KMS-11 (cell line): ENCODE results near the gene ZKSCAN1.
"Not testable (repeated sequence)": the region's sequence is repeated elsewhere in the genome, so short reads cannot be mapped to it uniquely, and the experiment has no call there.

Source experiments
- H2AFZ ChIP-seq: fragments of 200-600 bp; sonication (generic); 2 replicates; pipeline ENCODE4 v1.6.1; 2016; ENCODE audit warnings: antibody characterized with exemption, mixed run types, low read depth
- H3K27ac ChIP-seq: fragments of 200-600 bp; sonication (generic); 2 replicates; pipeline ENCODE4 v1.6.1; 2016; ENCODE audit warnings: mild to moderate bottlenecking, mixed run types
- H3K27me3 ChIP-seq: fragments of 200-600 bp; sonication (generic); 2 replicates; pipeline ENCODE4 v1.6.1; 2017; ENCODE audit warnings: mild to moderate bottlenecking, low read depth, mixed run types, moderate library complexity; ENCODE audit not compliant: insufficient read depth
- H3K36me3 ChIP-seq: fragments of 200-600 bp; sonication (generic); 2 replicates; pipeline ENCODE4 v1.6.1; 2017; ENCODE audit warnings: mild to moderate bottlenecking, mixed run types; ENCODE audit not compliant: insufficient read depth
- H3K4me1 ChIP-seq: fragments of 200-600 bp; sonication (generic); 2 replicates; pipeline ENCODE4 v1.6.1; 2016; ENCODE audit warnings: mild to moderate bottlenecking, low read depth, mixed run types; ENCODE audit not compliant: poor library complexity, severe bottlenecking
- H3K4me2 ChIP-seq: fragments of 200-600 bp; sonication (generic); 2 replicates; pipeline ENCODE4 v1.7.0; 2016; ENCODE audit warnings: mild to moderate bottlenecking, mixed run types
- H3K4me3 ChIP-seq: fragments of 200-600 bp; sonication (generic); IDR thresholded peaks from 2 replicates; pipeline ENCODE4 v1.6.1; 2017; ENCODE audit warnings: low read depth, low read length, mixed read lengths; ENCODE audit not compliant: insufficient read depth
- H3K79me2 ChIP-seq: fragments of 200-600 bp; sonication (generic); 2 replicates; pipeline ENCODE4 v1.6.1; 2016; ENCODE audit warnings: low read depth, mixed run types; ENCODE audit not compliant: insufficient read depth
- H3K9ac ChIP-seq: fragments of 200-600 bp; sonication (generic); 2 replicates; pipeline ENCODE4 v1.6.1; 2016; ENCODE audit warnings: mild to moderate bottlenecking, mixed run types
- H4K20me1 ChIP-seq: fragments of 200-600 bp; sonication (generic); 2 replicates; pipeline ENCODE4 v1.6.1; 2016; ENCODE audit warnings: mild to moderate bottlenecking, mixed run types; ENCODE audit not compliant: insufficient read depth
- CTCF ChIP-seq: fragments of 200-600 bp; sonication (generic); conservative IDR thresholded peaks from 2 replicates; pipeline ENCODE4 v1.6.1; 2017; ENCODE audit warnings: low read depth, mild to moderate bottlenecking, antibody characterized with exemption, low read length, moderate library complexity, mixed read lengths

ZKSCAN1 gene

GRCh38 chr7:100010901-100011300, 4.5 kb upstream of the ZKSCAN1 start:
- Histone ChIP-seq H2AFZ (no peak overlapping the region), H3K9ac (no peak overlapping the region), H3K27me3 (no peaks in the 10 kb centered on the region), H3K27ac (no peak overlapping the region), H3K36me3 (no peaks in the 10 kb centered on the region), H3K4me1 (peaks cover 4% of the 10 kb centered on the region), H3K4me2 (no peak overlapping the region), H4K20me1 (no peaks in the 10 kb centered on the region), H3K79me2 (peaks cover 3% of the 10 kb centered on the region; the same call in 1 of the 2 replicates), H3K4me3 (no peak overlapping the region)
- no peak for TF ChIP-seq CTCF

- no peaks in the 10 kb centered on the region for H4K20me1 ChIP-seq
- H3K9ac ChIP-seq, result no peak overlapping the region
- H3K27ac ChIP-seq, result no peak overlapping the region
- H2AFZ ChIP-seq, result no peak overlapping the region
- H3K4me2 ChIP-seq, result no peak overlapping the region
- H3K36me3 ChIP-seq, result no peaks in the 10 kb centered on the region
- TF ChIP-seq CTCF, result no peak
- H3K4me3 ChIP-seq, result no peak overlapping the region
- H3K79me2 ChIP-seq, result peaks cover 9% of the 10 kb centered on the region
- H3K27me3 ChIP-seq, result no peaks in the 10 kb centered on the region
- H3K4me1 ChIP-seq, result peaks cover 6% of the 10 kb centered on the region
Measured at GRCh38 chr7:100011516-100011915, 3.9 kb upstream of the ZKSCAN1 start.

DNA sequence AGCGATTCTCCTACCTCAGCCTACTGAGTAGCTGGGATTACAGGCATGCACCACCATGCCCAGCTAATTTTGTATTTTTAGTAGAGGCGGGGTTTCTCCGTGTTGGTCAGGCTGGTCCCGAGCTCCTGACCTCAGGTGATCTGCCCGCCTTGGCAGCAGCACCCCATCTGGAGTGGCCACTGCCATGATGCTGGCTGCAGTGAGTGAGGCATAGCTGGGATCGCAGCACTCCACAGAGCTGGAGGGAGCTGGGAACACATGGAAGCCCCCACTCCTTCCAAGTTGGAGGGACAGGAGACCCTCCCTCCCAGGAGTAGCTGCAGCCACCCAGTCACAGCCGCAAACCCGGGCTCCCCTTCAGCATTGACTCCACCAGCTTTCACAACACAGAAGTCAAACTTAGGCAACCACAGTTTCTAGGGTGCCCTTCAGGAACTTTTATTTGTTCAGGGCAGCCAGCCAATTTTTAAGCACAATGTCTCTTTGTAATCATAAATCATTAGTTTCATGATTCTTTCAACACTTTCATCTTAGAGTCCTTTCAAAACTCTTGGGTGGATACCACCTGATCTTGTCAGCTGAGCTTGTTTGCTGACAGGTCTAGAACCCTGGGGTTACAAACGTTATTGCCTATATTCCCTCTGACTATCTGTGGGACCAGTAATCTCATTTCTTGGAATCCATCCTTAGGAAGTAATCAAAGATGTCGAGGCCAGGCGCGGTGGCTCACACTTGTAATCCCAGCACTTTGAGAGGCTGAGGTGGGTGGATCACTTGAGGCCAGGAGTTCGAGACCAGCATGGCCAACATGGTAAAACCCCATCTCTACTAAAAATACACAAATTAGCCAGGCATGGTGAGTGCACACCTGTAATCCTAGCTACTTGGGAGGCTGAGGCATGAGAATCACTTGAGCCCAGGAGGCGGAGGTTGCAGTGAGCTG, 2.7 kb upstream of the ZKSCAN1 start:
- not testable (repeated sequence) for H3K9ac ChIP-seq, H3K27me3 ChIP-seq, H4K20me1 ChIP-seq, H3K36me3 ChIP-seq, H3K4me2 ChIP-seq, H3K4me3 ChIP-seq, H3K27ac ChIP-seq, H2AFZ ChIP-seq
- Histone ChIP-seq H3K79me2 (peaks cover 20% of the 10 kb centered on the region), H3K4me1 (peaks cover 13% of the 10 kb centered on the region)

- TF ChIP-seq CTCF, result no peak
- Histone ChIP-seq H3K4me3 (no peak overlapping the region), H2AFZ (no peak overlapping the region), H3K4me1 (peaks cover 13% of the 10 kb centered on the region), H3K9ac (no peak overlapping the region), H3K36me3 (no peaks in the 10 kb centered on the region), H3K27me3 (no peaks in the 10 kb centered on the region), H4K20me1 (no peaks in the 10 kb centered on the region), H3K27ac (no peak overlapping the region), H3K79me2 (peaks cover 27% of the 10 kb centered on the region), H3K4me2 (no peak overlapping the region)
Measured at GRCh38 chr7:100013328-100013676, 2.1 kb upstream of the ZKSCAN1 start.
